Natural killer cell treated with Interleukin-12 subunit alpha and Interleukin-12 subunit beta and Interleukin-15 and Interleukin-18, amount 100 ng/mL, for 72 hours (primary cell): ENCODE results near the gene DCST1. TPM values are rescaled to one million over a fixed set of nuclear protein-coding genes. Genes with fewer than 3 reads are reported as not detected.

Source experiments
- ATAC-seq, 2 donors: fragments of 150-1000 bp; cut with Tn5 transposase in 1 of 2; sonication (Bioruptor Pico), chemical (Tn5 transposase) in 1 of 2; 2 replicates each; pipeline ENCODE4 v1.10.0; 2021
- DNase-seq: peaks from one replicate; pipeline ENCODE4 v3.0.0; 2022; ENCODE audit warnings: low spot score
- H3K27ac Mint-ChIP-seq, 2 donors: 1 replicate in 1 of 2; 2 replicates in 1 of 2; pipeline ENCODE4 v1.8.0; 2022; ENCODE audit warnings: mixed read lengths in 2 of 2, mild to moderate bottlenecking in 1 of 2, moderate library complexity in 1 of 2
- H3K27me3 Mint-ChIP-seq, 2 donors: 1 replicate in 1 of 2; 2 replicates in 1 of 2; pipeline ENCODE4 v1.8.0; 2022; ENCODE audit warnings: mixed read lengths in 2 of 2
- H3K36me3 Mint-ChIP-seq: one replicate; pipeline ENCODE4 v1.8.0; 2022; ENCODE audit warnings: mixed read lengths
- H3K4me1 Mint-ChIP-seq, 2 donors: 1 replicate in 1 of 2; 2 replicates in 1 of 2; pipeline ENCODE4 v1.8.0; 2022; ENCODE audit warnings: low read depth in 2 of 2, mixed read lengths in 2 of 2, mild to moderate bottlenecking in 1 of 2
- H3K4me3 Mint-ChIP-seq: one replicate; pipeline ENCODE4 v1.8.0; 2022; ENCODE audit warnings: mixed read lengths
- H3K9me3 Mint-ChIP-seq: 2 replicates; pipeline ENCODE4 v1.8.0; 2022; ENCODE audit warnings: mixed read lengths
- total RNA-seq, 2 donors: library from RNA; stranded (reverse); gene quantifications; one replicate each; pipeline ENCODE4 v1.2.3, GENCODE V29; 2022

DCST1 gene
- total RNA-seq, 2 donors from 2014 or later = not detected

DNA sequence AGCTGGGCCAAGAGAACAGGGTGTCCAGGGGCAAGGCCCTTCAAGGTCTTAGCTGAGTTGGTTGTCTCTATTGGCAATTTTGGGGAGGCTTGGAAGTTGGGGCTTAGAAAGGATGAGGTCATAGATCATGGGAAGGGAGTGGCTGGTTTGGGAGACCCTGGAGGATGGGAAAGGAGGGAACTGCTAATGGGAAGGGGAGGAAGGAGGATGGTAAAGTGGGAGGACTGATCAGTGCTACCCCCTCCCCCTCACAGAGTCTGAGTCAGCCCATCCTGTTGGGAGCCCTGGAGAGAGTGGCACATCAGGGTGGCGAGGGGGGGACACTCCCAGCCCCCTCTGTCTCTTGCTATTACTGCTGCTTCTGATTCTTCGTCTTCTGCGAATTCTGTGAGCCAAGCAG, 35.0 kb downstream of the DCST1 start:
- Mint-ChIP-seq H3K9me3 (no peaks in the 10 kb centered on the region), H3K27ac (no peak overlapping the region), H3K36me3 (no peaks in the 10 kb centered on the region), H3K4me3 (peak overlapping the region; percentile 27), H3K27me3 (no peaks in the 10 kb centered on the region), H3K4me1 (peaks cover 15 to 23% of the 10 kb centered on the region in 2 donors)
- no peak for DNase-seq
- no peak for ATAC-seq

GRCh38 chr1:155069551-155070157, 36.0 kb downstream of the DCST1 start:
- ATAC-seq = no peak
- Mint-ChIP-seq H3K9me3 (no peaks in the 10 kb centered on the region), H3K36me3 (no peaks in the 10 kb centered on the region), H3K4me1 (peaks cover 8 to 19% of the 10 kb centered on the region in 2 donors), H3K4me3 (no peak overlapping the region), H3K27me3 (no peaks in the 10 kb centered on the region), H3K27ac (no peak overlapping the region)
- DNase-seq = no peak

DNA sequence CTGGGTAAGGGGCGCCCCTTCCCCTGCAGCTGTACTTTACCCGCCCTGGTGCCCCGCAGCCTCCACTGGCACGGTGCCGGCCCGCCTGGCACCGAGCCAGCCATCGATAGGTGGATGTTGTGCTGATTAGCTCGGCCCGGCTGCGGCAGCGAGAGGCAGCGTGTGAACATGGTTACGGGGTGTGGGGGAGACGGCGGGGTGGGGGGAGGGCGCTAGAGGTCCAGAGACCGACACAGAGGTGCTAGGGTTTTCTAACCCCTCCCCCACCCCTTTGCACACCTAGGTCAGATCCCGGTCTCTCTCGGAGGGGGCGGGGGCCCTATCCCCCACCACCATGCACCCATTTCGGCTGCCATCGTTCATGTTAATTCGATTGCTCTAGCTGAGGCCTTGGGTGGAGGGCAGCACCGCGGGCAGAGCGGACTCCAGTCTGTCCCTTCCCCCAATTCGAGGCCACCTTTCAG, 36.6 kb downstream of the DCST1 start:
- no peak for DNase-seq
- no peak overlapping the region for H3K27ac Mint-ChIP-seq
- H3K4me1 Mint-ChIP-seq = peaks cover 6 to 18% of the 10 kb centered on the region in 2 donors
- H3K36me3 Mint-ChIP-seq = no peaks in the 10 kb centered on the region
- H3K4me3 Mint-ChIP-seq = peak overlapping the region; percentile 45
- H3K9me3 Mint-ChIP-seq = no peaks in the 10 kb centered on the region
- ATAC-seq = no peak
- H3K27me3 Mint-ChIP-seq = no peaks in the 10 kb centered on the region

DNA sequence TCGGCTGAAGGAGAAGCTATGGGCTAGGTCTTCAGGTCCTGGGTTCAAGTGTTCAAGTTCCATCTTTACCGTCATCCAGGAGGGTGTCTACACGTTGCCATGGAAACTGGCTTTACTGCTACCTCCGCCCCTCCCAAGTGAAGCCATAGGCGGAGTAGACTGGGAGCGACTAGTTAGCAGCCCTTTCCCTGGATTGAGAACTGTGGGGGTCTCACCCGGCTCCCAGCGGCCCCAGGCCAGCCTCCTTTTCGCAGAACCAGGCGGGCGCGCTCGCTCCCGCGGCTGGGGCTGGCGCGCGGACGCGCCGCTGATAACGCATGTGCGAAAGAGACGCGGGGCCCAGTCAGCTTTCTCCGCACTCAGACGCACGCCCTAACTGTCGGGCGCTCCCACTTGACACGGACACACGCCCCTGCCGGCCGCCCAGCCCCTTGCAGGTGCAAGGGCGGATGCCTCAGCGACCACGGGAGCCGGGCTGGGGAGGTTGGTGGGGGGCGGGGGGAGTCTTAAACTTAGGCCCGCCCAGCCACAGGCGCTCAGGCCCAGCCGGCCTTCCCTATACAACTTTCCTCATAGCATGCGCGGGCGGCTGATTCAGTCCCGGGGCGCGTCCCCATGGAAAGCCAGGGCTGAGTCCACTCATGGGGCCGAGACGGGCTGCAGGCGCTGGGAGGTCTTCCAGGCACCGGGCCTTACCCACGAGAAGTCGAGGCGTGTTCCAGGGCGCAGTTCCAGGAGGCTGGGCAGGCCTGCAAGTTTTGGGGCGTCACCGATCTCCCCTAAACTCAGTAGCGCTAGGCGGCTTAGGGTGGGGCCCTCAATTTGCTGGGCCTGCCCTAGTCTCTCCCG, 37.3 kb downstream of the DCST1 start:
- H3K27me3 Mint-ChIP-seq = no peaks in the 10 kb centered on the region
- ATAC-seq = peak; percentile 84 to 91
- H3K27ac Mint-ChIP-seq = no peak overlapping the region
- H3K4me3 Mint-ChIP-seq = peak overlapping the region; percentile 45
- DNase-seq = peak; percentile 74
- peaks cover 6 to 18% of the 10 kb centered on the region in 2 donors for H3K4me1 Mint-ChIP-seq
- H3K36me3 Mint-ChIP-seq = no peaks in the 10 kb centered on the region
- no peaks in the 10 kb centered on the region for H3K9me3 Mint-ChIP-seq

GRCh38 chr1:155071701-155072100, 38.1 kb downstream of the DCST1 start:
- Mint-ChIP-seq H3K9me3 (no peaks in the 10 kb centered on the region), H3K36me3 (no peaks in the 10 kb centered on the region), H3K27ac (no peak overlapping the region), H3K27me3 (no peaks in the 10 kb centered on the region), H3K4me3 (peak overlapping the region; percentile 45), H3K4me1 (peaks cover 6 to 16% of the 10 kb centered on the region in 2 donors)
- DNase-seq (no peak), ATAC-seq (no peak)

- H3K9me3 Mint-ChIP-seq = no peaks in the 10 kb centered on the region
- no peaks in the 10 kb centered on the region for H3K27me3 Mint-ChIP-seq
- H3K36me3 Mint-ChIP-seq = no peaks in the 10 kb centered on the region
- peaks cover 6 to 16% of the 10 kb centered on the region in 2 donors for H3K4me1 Mint-ChIP-seq
- H3K4me3 Mint-ChIP-seq = no peak overlapping the region
- peak; percentile 56 for DNase-seq
- H3K27ac Mint-ChIP-seq = no peak overlapping the region
- ATAC-seq = no peak
Measured at GRCh38 chr1:155072531-155073289, 39.1 kb downstream of the DCST1 start.

- Mint-ChIP-seq H3K4me3 (no peak overlapping the region), H3K9me3 (no peaks in the 10 kb centered on the region), H3K27ac (no peak overlapping the region), H3K4me1 (peaks cover 6 to 13% of the 10 kb centered on the region in 2 donors), H3K36me3 (no peaks in the 10 kb centered on the region), H3K27me3 (no peaks in the 10 kb centered on the region)
- DNase-seq (peak; percentile 28), ATAC-seq (no peak)
Measured at GRCh38 chr1:155073377-155074242, 40.0 kb downstream of the DCST1 start.

GRCh38 chr1:155075535-155075934, 41.9 kb downstream of the DCST1 start:
- Mint-ChIP-seq H3K27me3 (peaks cover 8 to 12% of the 10 kb centered on the region in 2 donors), H3K4me3 (no peak overlapping the region), H3K9me3 (no peaks in the 10 kb centered on the region), H3K4me1 (peaks cover 14 to 16% of the 10 kb centered on the region in 2 donors), H3K27ac (no peak overlapping the region), H3K36me3 (no peaks in the 10 kb centered on the region)
- ATAC-seq (no peak), DNase-seq (peak; percentile 12)

DNA sequence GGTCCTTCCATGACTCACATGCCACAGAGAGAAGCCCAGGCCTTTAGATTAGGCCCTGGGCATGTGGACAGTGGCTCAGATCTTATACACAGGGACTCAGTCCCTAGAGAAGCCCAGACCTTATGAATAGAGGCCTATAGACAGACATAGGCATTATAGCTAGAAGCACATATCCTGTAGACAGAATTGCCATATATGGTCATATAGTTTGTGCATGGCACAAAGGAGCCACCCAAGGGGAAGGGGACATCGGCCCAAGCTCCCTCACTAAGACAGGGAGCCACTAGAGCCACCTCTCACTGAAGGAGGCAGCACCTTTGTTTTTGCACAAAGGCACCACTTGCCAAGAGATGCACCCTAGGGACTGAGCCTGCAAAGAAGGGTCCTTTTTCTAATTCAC, 42.7 kb downstream of the DCST1 start:
- Mint-ChIP-seq H3K4me1 (peaks cover 15 to 19% of the 10 kb centered on the region in 2 donors), H3K4me3 (no peak overlapping the region), H3K36me3 (peaks cover 2% of the 10 kb centered on the region), H3K27me3 (peaks cover 10 to 16% of the 10 kb centered on the region in 2 donors), H3K27ac (no peak overlapping the region), H3K9me3 (no peaks in the 10 kb centered on the region)
- ATAC-seq (no peak), DNase-seq (no peak)

GRCh38 chr1:155077346-155077745, 43.7 kb downstream of the DCST1 start:
- Mint-ChIP-seq H3K27me3 (peaks cover 16 to 26% of the 10 kb centered on the region in 2 donors), H3K36me3 (peaks cover 6% of the 10 kb centered on the region), H3K27ac (no peak overlapping the region), H3K4me3 (peak overlapping the region; percentile 2), H3K9me3 (no peaks in the 10 kb centered on the region), H3K4me1 (peaks cover 18 to 21% of the 10 kb centered on the region in 2 donors)
- ATAC-seq = no peak
- DNase-seq = no peak

DNA sequence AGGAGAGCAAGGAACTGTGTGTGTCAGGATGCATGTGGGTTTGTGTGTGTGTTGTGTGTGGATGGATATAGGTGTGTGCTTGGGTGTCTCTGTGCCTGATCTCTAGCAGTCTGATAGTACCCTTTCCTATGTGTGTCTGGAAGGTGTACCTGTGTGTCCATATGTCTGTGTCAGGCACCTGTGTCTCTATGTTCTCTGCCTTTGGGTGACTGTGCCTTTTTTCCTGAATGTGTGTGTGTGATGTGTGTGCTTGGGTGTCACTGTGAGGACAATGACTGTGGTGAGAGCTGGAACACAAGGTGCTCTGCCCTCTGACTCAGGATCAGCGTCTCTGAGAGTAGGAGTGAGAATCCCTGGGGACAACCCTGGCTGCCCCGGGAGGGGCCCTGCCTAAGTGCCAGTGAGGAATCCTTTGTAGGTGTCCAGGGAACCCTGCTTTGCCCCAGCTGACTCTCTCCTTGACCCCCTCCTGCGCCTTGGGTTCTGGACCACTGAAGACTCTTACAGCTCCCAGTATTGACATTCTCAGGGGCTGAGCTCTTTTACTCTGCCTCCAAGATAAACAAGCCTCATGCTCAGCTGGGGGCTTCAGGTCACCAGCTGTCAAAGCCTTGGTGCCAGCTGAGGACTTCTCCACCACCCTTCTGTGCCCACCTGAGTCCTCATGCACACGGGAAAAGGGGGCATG, 44.3 kb downstream of the DCST1 start:
- Mint-ChIP-seq H3K27me3 (peaks cover 19 to 29% of the 10 kb centered on the region in 2 donors), H3K4me1 (peaks cover 20 to 23% of the 10 kb centered on the region in 2 donors), H3K4me3 (peak overlapping the region; percentile 2), H3K36me3 (peaks cover 6% of the 10 kb centered on the region), H3K27ac (no peak overlapping the region), H3K9me3 (no peaks in the 10 kb centered on the region)
- ATAC-seq = no peak
- no peak for DNase-seq

DNA sequence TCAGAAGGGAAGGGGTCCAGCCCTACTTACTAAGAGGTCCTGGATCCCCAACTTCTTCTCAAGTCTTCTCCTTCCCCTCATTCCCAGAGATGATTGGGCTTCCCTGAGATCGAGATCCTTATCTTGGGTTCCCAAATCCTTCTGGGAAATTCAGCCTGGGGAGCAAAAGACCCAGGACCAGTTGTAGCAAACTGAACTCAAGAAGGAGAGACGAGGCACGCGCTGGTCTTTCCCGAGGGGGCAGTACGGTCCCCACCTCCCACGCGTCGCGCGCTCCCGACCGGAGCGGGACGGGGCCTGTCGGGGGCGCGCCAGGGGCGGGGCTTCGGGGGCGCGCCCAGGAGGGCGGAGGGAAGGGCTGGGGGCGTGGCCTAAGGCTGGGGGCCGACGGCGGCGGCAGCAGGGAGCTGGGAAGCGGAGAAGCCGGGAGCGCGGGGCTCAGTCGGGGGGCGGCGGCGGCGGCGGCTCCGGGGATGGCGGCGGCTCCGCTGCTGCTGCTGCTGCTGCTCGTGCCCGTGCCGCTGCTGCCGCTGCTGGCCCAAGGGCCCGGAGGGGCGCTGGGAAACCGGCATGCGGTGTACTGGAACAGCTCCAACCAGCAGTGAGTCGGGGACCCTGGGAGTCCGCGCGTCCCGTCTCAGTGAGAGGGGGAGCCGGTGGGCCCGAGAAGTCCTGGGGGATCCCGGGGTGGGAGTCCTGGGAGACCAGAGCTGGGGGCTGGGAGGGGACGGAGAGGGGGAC, 45.0 kb downstream of the DCST1 start, which contains the start of gene EFNA3:
EFNA3 (plus strand) TSS at position 369 of the 741 bp plus-strand sequence; CDS start at position 474, 105 bp downstream.
- DNase-seq = peak; percentile 81
- H3K9me3 Mint-ChIP-seq = no peaks in the 10 kb centered on the region
- peaks cover 6% of the 10 kb centered on the region for H3K36me3 Mint-ChIP-seq
- ATAC-seq = peak; percentile 73 to 86
- peaks cover 22 to 31% of the 10 kb centered on the region in 2 donors for H3K27me3 Mint-ChIP-seq
- H3K4me1 Mint-ChIP-seq = peaks cover 20 to 23% of the 10 kb centered on the region in 2 donors
- H3K4me3 Mint-ChIP-seq = peak within 1 kb of the TSS; percentile 65
- H3K27ac Mint-ChIP-seq = no peak within 1 kb of the TSS
